Prostate gland (tissue), 2 donors: ENCODE data around the gene REN. TPM values are rescaled to one million over a fixed set of nuclear protein-coding genes. Genes with fewer than 3 reads are reported as not detected.

ENCODE experiments used
- DNase-seq: peaks from one replicate; pipeline ENCODE4 v3.0.0-alpha.2; 2019; ENCODE audit warnings: low spot score
- H3K27ac ChIP-seq, 2 donors: fragments of 200-600 bp; sonication (generic); 2 replicates each; pipeline ENCODE4 v1.5.1; 2017 to 2019
- H3K27me3 ChIP-seq: fragments of 200-600 bp; sonication (generic); replicated peaks from 2 replicates; pipeline ENCODE4 v1.5.1; 2019; ENCODE audit not compliant: insufficient read depth
- H3K36me3 ChIP-seq, 2 donors: fragments of 200-600 bp; sonication (generic); 1 replicate in 1 of 2; 2 replicates in 1 of 2; pipeline versions ENCODE4 v1.5.1 to v1.8.1; 2017 to 2019
- H3K4me1 ChIP-seq: fragments of 200-600 bp; sonication (generic); replicated peaks from 2 replicates; pipeline ENCODE4 v1.5.1; 2019
- H3K4me3 ChIP-seq, 2 donors: fragments of 200-600 bp; sonication (generic); 2 replicates each; pipeline ENCODE4 v1.5.1; 2017 to 2019
- H3K9me3 ChIP-seq: fragments of 200-600 bp; sonication (generic); 2 replicates; pipeline ENCODE4 v1.5.1; 2017
- POLR2A ChIP-seq: fragments of 450-650 bp; IDR thresholded peaks from one replicate; pipeline ENCODE4 v1.6.1; 2016; ENCODE audit warnings: antibody characterized with exemption, mild to moderate bottlenecking
- POLR2AphosphoS5 ChIP-seq: sonication (generic); formaldehyde crosslinking; IDR thresholded peaks from one replicate; pipeline ENCODE4 v1.6.1; 2017; ENCODE audit warnings: antibody characterized with exemption
- WGBS: methylation state at CpG from one replicate; pipeline ENCODE4 v1.1.5; 2018; 5-methylcytosine and 5-hydroxymethylcytosine counted together
- intact Hi-C: fragments of 100-400 bp; cut with DNase I; formaldehyde crosslinking; loops from one replicate; pipeline ENCODE4 v1.14.2; 2022
- total RNA-seq, 2 donors: library from RNA; depleted of rRNA; stranded (reverse); fragments of >200 nt; gene quantifications; one replicate each; pipeline ENCODE4 v1.1.0, GENCODE V29; 2016
- TF ChIP-seq, protein P1 (sequence below), 4 experiments: fragments of 200-600 bp in 2 of 4; fragments of 450-650 bp in 2 of 4; sonication (generic) in 2 of 4; IDR thresholded peaks; 1 replicate in 3 of 4; 2 replicates in 1 of 4; pipeline ENCODE4 v1.5.1; 2016 to 2019; ENCODE audit warnings: antibody characterized with exemption in 4 of 4, mild to moderate bottlenecking in 2 of 4, moderate library complexity in 2 of 4

Gene REN
- total RNA-seq, 2 donors from 2014 or later = 0.36 TPM; not detected in 1

DNA sequence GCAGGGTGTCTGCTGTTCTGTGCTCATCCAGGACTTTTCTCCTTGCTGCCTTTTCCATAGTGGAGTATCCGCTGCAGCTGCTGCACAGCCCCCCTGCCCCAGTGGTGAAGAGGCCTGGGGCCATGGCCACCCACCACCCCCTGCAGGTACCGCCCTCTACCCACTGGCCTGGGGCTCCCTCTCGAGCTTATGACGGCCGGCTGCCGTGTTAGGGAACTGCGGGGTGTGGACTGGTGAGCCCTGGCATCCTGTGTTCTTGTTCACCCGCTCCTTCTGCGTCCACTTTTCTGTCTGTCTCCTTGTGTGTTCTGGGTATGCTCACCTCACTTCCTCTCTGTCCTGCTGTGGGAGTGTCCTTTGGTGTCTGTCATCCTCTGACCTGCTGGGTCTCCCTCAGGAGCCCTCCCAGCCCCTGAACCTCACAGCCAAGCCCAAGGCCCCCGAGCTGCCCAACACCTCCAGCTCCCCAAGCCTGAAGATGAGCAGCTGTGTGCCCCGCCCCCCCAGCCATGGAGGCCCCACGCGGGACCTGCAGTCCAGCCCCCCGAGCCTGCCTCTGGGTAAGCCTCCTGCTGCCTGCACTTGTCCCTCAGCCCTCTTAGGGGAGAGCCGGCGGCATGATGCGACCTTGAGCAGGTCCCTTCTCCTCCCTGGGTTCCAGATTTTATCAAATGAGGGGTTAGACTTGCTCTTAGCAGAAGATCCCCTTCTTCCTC lies 44.1 kb downstream of the REN start:
- H3K4me1 ChIP-seq = peaks cover 8% of the 10 kb centered on the region
- H3K27me3 ChIP-seq = no peaks in the 10 kb centered on the region
- DNase-seq = no peak
- intact Hi-C loops = no loop called here
- TF ChIP-seq, protein P1, sequence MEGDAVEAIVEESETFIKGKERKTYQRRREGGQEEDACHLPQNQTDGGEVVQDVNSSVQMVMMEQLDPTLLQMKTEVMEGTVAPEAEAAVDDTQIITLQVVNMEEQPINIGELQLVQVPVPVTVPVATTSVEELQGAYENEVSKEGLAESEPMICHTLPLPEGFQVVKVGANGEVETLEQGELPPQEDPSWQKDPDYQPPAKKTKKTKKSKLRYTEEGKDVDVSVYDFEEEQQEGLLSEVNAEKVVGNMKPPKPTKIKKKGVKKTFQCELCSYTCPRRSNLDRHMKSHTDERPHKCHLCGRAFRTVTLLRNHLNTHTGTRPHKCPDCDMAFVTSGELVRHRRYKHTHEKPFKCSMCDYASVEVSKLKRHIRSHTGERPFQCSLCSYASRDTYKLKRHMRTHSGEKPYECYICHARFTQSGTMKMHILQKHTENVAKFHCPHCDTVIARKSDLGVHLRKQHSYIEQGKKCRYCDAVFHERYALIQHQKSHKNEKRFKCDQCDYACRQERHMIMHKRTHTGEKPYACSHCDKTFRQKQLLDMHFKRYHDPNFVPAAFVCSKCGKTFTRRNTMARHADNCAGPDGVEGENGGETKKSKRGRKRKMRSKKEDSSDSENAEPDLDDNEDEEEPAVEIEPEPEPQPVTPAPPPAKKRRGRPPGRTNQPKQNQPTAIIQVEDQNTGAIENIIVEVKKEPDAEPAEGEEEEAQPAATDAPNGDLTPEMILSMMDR (IDR thresholded peaks at IDR 0.05) = no peak
- TF ChIP-seq POLR2AphosphoS5 = no peak
- no peaks in the 10 kb centered on the region for H3K9me3 ChIP-seq
- no peak overlapping the region for H3K4me3 ChIP-seq
- 92% methylated on average over 17 of the region's 17 CpGs for WGBS
- H3K36me3 ChIP-seq = peaks cover 22 to 36% of the 10 kb centered on the region in 2 donors
- peak overlapping the region in 1 of 2 donors; percentile 86 for H3K27ac ChIP-seq

- intact Hi-C loops = no loop called here
- H3K27me3 ChIP-seq = no peaks in the 10 kb centered on the region
- no peak for TF ChIP-seq POLR2A
- H3K4me1 ChIP-seq = no peaks in the 10 kb centered on the region
- H3K9me3 ChIP-seq = no peaks in the 10 kb centered on the region
- H3K36me3 ChIP-seq = peaks cover 12 to 20% of the 10 kb centered on the region in 2 donors
- no peak overlapping the region for H3K4me3 ChIP-seq
- DNase-seq = no peak
- no peak overlapping the region for H3K27ac ChIP-seq
- WGBS = 87% methylated on average over 4 of the region's 4 CpGs
Observed at GRCh38 chr1:204116539-204116938, 49.6 kb downstream of the REN start.

- intact Hi-C loops = no loop called here
- Histone ChIP-seq H3K27ac (no peak overlapping the region), H3K27me3 (no peaks in the 10 kb centered on the region), H3K4me3 (no peak overlapping the region), H3K9me3 (no peaks in the 10 kb centered on the region), H3K4me1 (no peaks in the 10 kb centered on the region), H3K36me3 (peaks cover 12 to 16% of the 10 kb centered on the region in 2 donors)
- 93% methylated on average over 4 of the region's 4 CpGs for whole genome bisulfite sequencing
- no peak for DNase-seq
- no peak for TF ChIP-seq POLR2A
Observed at GRCh38 chr1:204115116-204115515, 51.0 kb downstream of the REN start.

- H3K9me3 ChIP-seq = no peaks in the 10 kb centered on the region
- 88% methylated on average over 4 of the region's 4 CpGs for WGBS
- intact Hi-C loops = no loop called here
- H3K4me1 ChIP-seq = no peaks in the 10 kb centered on the region
- H3K27ac ChIP-seq = no peak overlapping the region
- peaks cover 12 to 16% of the 10 kb centered on the region in 2 donors for H3K36me3 ChIP-seq
- DNase-seq = no peak
- no peaks in the 10 kb centered on the region for H3K27me3 ChIP-seq
- TF ChIP-seq POLR2AphosphoS5 = no peak
- TF ChIP-seq POLR2A = no peak
- TF ChIP-seq, protein P1 (IDR thresholded peaks at IDR 0.05) = no peak
- no peak overlapping the region for H3K4me3 ChIP-seq
Observed at GRCh38 chr1:204114606-204115005, 51.5 kb downstream of the REN start.

DNA sequence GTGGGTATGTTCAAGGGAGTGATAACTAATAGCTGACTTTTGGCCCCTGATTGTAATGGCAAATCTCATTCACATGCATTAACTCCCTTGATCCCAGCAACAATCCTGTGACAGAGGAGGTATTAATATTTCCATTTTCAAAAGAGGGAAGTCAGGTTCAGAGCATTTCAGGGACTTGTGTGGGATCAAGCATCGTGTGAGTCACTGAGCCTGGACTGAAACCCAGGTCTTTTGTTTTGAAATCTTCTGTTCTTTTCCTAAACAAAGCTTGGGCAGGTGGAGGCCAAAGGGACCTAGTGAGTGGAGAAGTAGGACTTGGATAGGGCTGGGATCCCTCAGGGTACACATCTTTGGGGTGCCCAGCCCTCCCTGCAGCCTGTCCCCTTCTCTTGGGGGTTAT lies 52.2 kb downstream of the REN start:
- intact Hi-C loops = no loop called here
- TF ChIP-seq, protein P1 (IDR thresholded peaks at IDR 0.05) = no peak
- TF ChIP-seq POLR2AphosphoS5 = no peak
- no peak for TF ChIP-seq POLR2A
- Histone ChIP-seq H3K27me3 (no peaks in the 10 kb centered on the region), H3K9me3 (no peaks in the 10 kb centered on the region), H3K36me3 (peaks cover 12 to 16% of the 10 kb centered on the region in 2 donors), H3K27ac (no peak overlapping the region), H3K4me3 (no peak overlapping the region), H3K4me1 (no peaks in the 10 kb centered on the region)
- WGBS = 68% methylated on average over 1 of the region's 1 CpG
- no peak for DNase-seq
